HPDE6-E6E7 (cell line): Measurements from ENCODE around the gene ZNF521.

ENCODE experiments used
- DNase-seq: peaks from one replicate; pipeline ENCODE4 v3.0.0; 2011; ENCODE audit warnings: missing footprints; ENCODE audit errors: extremely low spot score

ZNF521 gene

GRCh38 chr18:25075783-25076182 is 276.2 kb downstream of the ZNF521 start:
- DNase-seq, result no peak

DNA sequence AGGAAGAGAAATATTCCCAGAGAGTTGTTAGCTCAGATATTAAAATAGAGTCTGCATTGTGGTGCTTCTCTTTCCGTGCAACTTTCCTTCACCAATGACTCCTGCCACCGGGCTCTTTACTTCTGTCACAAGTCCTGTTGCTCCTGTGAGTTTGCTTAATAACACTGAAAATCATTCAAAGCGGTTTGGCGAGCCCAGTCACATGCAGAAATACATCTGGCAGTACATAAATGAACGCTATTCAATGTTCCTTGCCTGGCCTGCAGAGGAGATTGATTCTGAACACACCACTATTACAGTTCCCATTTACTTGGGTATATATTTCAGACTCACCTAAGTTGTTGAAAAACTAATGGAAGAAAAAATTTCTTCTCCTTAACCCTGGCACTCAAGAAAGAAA is 276.6 kb downstream of the ZNF521 start:
- no peak for DNase-seq

- DNase-seq, result no peak
Measured at GRCh38 chr18:25074925-25075324, 277.0 kb downstream of the ZNF521 start.

GRCh38 chr18:25072205-25072604 is 279.8 kb downstream of the ZNF521 start:
- no peak for DNase-seq

- DNase-seq, result no peak
Measured at GRCh38 chr18:25067275-25068025, 284.5 kb downstream of the ZNF521 start.

DNA sequence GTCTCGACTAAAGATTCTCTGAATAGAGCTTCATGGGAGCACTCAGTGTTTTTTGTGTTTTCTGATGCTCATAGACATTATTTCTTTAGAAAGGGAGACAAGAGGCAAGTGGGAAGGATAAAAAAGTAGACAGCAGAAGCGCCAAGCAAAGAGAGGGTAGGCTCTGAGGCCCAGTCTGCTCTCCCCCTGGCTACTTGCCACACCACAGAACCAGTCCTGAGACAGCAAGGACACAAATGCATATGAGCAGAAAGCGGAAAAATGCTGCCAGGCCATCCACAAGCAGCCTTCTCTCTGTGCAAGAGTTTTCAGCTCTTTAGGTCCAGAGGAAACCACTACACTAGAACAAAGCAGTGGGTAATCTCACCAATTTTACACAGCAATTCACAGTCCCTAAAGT is 285.4 kb downstream of the ZNF521 start:
- no peak for DNase-seq

- no peak for DNase-seq
Measured at GRCh38 chr18:25062720-25063119, 289.2 kb downstream of the ZNF521 start.

DNA sequence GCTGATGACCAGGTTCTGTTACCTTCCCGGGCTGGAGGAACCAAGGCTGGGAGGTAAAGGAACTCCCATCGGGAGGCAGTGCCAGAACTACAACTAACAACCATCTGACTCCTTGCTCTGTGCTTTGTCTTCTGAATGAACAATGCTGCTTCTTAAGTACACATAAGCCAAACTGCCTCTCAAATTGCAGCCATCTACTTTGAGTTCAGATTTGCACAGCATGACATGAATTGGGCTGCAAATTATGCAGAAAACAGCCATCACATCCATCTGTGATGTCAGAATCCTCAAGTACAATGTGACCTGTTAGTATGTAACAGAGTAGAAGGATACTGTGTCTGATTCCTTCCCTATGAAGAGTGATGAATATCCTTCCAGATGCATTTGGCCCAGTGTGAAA is 290.6 kb downstream of the ZNF521 start:
- DNase-seq, result no peak

DNA sequence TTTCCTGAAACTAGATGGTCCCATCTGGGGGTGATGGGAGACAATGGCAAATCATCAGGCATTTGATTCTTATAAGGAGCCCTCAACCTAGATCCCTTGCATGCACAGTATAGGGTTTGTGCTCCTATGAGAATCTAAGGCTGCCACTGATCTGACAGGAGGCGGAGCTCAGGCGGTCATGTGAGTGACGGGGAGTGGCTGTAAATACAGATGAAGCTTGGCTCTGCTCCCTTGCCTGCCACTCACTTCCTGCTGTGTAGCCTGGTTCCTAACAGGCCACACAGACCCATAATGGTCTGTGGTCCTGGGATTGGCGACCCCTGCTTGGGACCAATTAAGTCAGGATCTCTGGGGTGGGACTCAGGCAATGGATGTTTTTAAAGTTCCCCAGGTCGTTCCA is 293.4 kb downstream of the ZNF521 start:
- no peak for DNase-seq

DNA sequence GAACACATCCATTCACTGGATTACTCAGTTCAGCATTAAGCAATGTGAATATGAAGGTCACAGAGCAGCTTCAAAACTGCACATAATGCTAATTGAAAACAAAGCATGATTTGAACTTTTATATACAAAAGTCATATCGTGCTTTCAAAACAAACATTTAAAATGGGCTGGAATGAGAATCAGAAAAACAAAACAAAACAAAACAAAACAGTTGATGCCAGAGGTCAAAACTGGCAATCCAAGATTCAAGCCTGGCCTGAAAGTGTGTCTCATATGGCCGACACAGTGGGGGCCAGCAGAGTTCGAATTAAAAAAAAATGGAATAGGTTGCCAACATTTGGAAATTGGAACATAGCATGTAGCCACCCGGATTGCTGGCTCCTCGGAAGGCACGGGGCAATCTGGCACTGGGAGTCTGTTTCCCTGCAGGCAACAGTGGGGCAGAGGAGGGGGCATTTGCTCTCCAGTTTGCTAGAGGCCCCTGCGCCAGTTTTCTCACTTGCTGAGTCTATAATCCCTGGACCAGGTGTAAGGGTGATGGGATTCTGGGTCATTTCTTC is 294.4 kb downstream of the ZNF521 start:
- no peak for DNase-seq

GRCh38 chr18:25056429-25056828 is 295.5 kb downstream of the ZNF521 start:
- DNase-seq, result no peak

GRCh38 chr18:25055076-25055475 is 296.9 kb downstream of the ZNF521 start:
- no peak for DNase-seq

- DNase-seq, result no peak
Measured at GRCh38 chr18:25053466-25053865, 298.5 kb downstream of the ZNF521 start.

- DNase-seq, result no peak
Measured at GRCh38 chr18:25052511-25052921, 299.4 kb downstream of the ZNF521 start.

GRCh38 chr18:25050605-25051004 is 301.4 kb downstream of the ZNF521 start:
- DNase-seq, result no peak

DNA sequence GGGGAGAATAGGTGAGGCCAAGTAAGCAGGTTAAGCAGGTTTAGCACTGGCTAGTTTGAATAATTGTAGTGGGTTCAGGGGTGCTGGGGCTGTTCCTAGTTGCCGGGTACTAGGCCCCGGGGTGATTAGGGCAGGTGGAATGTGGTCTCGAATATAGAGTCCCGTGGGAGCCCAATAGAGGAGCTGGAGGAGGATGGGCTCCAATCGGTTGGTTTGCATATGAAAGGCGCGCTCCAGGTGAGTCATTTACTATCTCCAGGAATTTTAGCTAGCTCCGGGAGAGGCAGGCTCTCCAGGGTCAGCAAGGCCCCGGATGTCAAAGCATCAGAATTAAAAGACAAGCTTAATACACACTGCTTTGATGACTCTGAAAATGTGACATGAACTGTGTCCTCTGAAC is 304.0 kb downstream of the ZNF521 start:
- DNase-seq, result no peak

DNA sequence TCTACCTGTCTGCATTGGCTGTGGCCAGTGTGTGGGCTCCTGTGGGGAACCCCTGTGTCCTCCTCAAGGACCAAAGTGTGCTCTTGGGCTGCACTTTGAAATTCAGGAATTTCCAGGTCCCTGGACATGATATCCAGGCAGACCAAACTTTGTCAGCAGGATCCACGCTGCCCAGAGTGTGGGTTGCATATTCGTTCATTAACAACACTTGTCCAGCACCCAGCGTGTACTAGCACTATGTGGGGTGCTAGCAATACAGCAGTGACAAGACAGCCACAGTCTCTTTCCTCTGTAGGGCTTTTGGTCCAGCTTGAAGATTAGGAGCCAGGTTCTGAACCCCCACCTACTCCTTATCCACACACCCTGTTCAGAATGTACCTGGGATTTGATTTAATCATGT is 304.5 kb downstream of the ZNF521 start:
- DNase-seq, result no peak

GRCh38 chr18:25044694-25045093 is 307.3 kb downstream of the ZNF521 start:
- no peak for DNase-seq

- DNase-seq, result no peak
Measured at GRCh38 chr18:25043104-25043503, 308.9 kb downstream of the ZNF521 start.

DNA sequence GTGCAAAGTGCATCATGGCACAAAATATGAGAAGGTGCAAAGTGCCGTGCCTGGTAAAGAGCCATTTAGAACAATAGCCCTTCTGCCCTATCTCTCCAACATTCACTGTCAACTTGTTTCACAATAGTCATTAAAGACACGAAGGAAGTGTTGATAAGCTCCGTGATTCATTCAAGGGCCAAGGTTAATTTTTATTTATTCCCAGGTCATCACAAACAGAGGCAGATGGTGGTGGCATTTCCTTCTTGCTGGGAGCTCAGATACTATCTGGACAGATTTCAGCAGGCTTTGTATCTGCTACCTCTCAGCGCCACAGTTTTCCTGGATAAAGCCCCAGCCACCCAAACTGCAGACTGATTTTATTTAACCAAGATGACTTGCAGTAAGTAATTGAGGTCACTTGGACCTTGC is 309.3 kb downstream of the ZNF521 start:
- DNase-seq, result no peak

- no peak for DNase-seq
Measured at GRCh38 chr18:25039781-25040180, 312.2 kb downstream of the ZNF521 start.

- no peak for DNase-seq
Measured at GRCh38 chr18:25038261-25038660, 313.7 kb downstream of the ZNF521 start.

DNA sequence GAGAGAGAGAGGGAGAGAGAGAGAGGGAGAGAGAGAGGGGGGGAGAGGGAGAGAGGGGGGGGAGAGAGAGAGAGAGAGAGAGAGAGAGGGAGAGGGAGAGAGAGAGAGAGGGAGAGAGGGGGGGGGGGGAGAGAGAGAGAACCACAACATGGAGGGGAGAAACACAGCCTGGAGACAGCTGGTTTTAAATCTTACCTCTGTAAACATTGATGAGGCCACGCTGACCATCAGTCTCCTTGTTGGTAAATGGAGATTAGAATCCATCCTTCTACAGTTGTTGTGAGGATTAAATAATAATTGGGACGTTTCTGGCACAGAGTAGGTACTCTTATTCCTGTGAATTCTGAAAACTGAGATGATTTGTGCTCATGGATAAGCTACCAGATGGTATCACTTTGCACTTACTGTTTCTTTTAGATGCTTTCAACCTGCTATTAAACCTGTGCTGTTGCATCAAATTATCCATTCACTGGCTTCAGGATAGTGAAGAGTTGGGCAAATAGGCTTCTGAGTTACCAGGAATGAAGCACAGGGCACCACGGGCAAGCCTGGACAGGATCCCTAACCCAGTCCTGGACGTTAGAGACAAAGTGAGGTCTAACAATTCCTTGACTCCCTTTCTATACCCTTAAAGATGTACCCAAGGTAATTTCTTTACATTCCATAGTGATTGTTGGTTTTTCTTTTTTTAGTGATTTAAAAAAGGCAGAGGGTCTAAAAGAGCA is 318.1 kb downstream of the ZNF521 start:
- no peak for DNase-seq
